Ovary (tissue), 3 donors: Measurements from ENCODE around the gene HPGDS.

Experiments
- EP300 ChIP-seq: sonication (generic); formaldehyde crosslinking; IDR thresholded peaks from one replicate; pipeline ENCODE4 v1.6.1; 2017; ENCODE audit warnings: antibody characterized with exemption
- TF ChIP-seq, protein P1 (sequence below), 3 donors: fragments of 450-650 bp in 2 of 3; fragments of 200-600 bp in 1 of 3; IDR thresholded peaks; one replicate each; pipeline versions ENCODE4 v1.5.1 to v1.8.0; 2016 to 2022; ENCODE audit warnings: antibody characterized with exemption in 3 of 3, mild to moderate bottlenecking in 1 of 3
- donor health status: DM: no; HTN: no; CAD: no.

DNA sequence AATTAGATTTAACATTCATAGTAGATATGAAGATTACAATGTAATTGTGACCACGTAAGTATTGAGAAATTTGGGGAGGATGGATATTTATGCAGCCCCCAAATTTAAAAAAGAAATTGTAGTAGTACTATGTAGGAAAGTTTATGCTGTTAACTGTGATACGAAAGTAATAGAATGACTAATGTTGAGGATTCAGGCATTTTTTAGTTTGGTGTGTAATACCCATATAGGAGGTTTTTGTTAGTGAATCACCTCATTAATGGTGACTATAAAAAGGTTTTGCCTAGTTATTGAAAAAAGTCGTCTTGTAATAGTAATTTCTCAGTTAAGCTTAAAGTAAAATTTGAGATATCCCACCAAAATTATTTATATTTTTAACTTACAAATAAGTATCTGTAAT lies 67.7 kb downstream of the HPGDS start:
- TF ChIP-seq, protein P1, sequence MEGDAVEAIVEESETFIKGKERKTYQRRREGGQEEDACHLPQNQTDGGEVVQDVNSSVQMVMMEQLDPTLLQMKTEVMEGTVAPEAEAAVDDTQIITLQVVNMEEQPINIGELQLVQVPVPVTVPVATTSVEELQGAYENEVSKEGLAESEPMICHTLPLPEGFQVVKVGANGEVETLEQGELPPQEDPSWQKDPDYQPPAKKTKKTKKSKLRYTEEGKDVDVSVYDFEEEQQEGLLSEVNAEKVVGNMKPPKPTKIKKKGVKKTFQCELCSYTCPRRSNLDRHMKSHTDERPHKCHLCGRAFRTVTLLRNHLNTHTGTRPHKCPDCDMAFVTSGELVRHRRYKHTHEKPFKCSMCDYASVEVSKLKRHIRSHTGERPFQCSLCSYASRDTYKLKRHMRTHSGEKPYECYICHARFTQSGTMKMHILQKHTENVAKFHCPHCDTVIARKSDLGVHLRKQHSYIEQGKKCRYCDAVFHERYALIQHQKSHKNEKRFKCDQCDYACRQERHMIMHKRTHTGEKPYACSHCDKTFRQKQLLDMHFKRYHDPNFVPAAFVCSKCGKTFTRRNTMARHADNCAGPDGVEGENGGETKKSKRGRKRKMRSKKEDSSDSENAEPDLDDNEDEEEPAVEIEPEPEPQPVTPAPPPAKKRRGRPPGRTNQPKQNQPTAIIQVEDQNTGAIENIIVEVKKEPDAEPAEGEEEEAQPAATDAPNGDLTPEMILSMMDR (IDR thresholded peaks at IDR 0.05), result no peak
- TF ChIP-seq EP300, result no peak
